HG02938 (cell line): Measurements from ENCODE around the gene BMPER.

Experiments
- ATAC-seq: cut with Tn5 transposase; IDR thresholded peaks from one replicate; pipeline ENCODE4 v1.9.1; 2021; ENCODE audit warnings: mild to moderate bottlenecking, moderate library complexity; ENCODE audit not compliant: unreplicated experiment

BMPER gene

DNA sequence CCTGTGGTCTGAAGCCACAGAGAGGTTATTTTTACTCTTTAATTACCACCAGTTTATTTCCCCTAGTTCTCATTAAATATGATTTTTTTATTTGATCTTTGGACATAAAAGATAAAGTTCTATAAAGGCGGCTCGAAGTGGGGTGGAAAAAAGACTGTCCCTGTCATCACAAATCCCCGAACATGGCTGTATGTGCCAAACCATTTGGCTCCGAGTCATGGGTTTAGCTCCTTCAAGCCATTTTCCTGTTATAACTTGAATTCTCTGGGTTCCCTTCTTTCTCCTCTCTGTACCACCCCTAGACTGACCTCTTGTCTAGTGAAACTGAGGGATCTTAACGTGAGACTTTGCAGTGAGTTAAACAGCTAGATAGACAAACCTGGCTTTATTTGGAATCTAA is 181.6 kb downstream of the BMPER start:
- ATAC-seq = no peak

DNA sequence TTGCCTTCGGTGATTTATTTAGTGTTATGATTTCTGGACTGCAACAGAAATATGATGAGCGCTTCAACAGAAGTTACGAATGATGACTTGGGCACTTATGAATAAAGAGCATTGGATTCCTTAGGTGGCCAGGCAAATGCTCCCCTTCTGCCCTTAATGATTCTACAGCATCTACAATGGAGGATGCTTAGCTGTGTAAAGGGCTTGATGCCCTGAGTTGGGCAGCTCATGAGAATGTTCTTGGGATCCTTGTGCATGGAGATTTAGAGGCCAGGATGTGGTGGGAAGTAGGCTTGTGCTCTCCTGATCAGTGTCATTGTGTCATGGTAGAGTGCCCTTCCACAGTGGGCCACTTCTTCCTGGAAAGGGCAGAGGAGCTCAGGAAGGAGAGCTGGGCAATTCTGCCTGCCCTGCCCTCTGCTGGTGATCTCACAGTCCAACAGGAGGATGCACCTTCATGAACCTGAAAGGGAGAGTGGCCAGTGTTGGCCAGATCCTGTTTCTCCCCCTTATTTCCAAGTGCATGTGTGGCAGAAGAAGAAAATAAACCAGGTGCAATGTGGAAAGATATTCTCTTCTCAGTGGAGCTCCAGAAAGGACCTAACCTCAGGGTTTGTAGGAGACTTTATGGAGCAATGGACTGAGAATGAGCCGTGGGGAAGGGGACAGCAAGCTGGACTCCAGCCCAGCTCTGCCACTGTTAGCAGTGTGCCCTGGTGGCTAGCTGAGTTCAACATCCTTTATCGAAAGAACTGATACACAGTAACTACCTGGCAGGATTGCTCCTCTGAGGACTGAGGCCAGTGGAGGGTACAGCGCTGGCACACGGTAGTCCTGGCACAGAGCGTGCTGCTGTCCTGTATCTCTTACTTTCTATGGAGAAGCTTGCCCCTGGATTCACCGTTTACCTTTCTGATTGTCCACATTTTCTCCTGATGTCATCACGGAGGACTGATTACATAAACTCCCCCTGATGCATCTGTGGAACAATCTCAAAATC is 182.9 kb downstream of the BMPER start:
- ATAC-seq = no peak

DNA sequence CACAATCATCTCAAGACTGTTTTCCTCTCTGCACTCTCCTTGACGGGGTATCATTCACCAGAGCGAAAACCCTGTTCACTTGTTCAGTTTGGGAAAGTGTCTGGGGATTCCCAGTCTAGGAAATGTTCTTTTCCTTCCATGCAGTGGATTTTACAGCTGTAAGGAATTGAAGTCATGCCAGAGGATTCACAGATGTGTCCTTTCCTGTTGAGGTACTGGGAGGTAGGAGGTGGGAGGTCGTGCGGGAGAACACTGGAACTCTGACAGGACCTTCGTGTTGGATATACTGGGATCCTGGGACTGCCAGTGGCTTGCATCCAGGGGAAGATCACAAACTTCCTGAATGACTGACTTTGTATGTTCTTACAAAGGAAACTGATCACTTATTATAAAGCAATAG is 185.5 kb downstream of the BMPER start:
- no peak for ATAC-seq

DNA sequence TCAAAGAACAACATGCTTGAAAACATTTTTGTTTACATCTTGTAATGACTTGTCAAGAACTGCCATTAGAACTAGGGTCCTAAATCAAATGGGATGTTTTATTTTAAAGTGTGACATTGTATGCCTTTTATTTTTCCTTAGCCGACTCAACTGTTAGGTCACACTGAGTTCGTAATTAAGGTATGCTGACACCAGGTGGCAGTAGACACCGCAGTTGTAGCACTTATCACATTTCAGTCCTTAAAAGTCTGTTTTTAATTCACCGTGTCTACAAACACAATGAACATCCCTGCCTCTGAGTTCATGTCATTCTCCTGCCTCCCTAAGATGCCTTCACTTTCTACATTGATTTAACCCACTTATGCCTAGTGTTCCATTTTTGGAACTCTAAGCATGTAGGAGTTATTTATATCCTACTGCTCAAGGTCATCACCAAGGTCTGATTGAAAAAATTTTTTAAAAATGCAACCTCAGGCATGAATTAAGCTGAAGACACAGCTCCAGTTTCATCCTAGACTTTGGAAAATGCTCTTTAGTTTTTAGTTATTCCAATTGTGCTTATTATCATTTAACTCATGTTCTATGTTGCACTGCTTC is 186.1 kb downstream of the BMPER start:
- ATAC-seq = peak; percentile 57

DNA sequence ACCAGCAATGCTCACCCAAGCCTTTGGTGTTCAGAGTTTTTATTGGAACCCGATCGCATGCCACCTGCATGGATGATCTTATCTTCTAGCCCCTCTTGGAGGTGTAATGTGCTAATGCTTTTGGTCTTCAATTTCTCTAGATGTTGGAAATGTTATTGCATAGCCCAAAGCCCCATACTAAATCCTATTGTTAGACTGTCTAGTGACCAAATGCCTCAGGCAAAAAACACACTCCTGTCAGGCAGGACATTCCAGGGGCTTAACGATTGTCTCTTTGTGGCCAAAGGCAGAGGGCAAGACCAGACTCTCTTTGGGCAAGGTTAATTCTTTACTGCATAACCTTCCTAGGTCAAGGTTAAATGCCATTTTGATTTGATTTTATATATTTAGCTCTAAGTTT is 187.9 kb downstream of the BMPER start:
- no peak for ATAC-seq

DNA sequence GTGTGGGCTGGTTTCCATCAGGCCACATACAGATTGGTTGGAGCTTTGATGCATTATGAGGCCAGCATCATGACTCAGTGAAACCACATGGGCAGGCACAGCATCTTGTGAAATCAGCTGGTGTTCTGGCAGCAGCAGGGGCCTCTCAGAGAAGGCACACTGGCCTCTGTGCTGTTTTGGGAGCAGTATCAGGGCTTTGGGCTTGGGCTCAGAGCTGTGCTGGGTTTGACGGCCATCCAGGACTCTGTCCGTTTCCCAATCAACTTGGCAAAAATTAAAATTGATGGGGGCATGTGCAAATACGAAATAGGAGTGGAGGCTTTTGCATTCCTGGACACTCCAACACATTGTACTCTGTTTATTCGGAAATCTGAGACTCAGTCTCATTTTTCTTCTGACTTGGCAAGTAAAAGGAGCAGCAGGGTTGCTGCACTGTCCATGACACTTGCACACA is 190.9 kb downstream of the BMPER start:
- ATAC-seq = no peak

DNA sequence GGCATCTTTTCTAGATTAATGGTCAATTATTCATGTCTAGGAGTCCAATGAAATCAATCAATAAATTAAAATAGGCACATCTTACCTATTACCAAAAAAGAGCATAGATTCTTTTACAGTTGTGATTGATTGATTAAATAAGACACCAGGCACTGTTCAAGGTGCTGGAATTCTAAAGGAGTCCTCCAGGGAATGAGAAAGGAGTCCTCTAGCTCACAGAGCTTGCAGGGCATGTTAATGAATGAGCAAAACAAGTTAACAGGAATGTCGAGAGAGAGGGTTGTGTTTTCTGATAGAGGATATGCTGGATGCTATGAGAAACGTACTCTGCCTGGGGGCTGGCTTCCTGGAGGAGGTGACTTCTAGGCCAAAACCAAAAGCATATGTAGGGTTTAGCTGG is 191.4 kb downstream of the BMPER start:
- no peak for ATAC-seq

DNA sequence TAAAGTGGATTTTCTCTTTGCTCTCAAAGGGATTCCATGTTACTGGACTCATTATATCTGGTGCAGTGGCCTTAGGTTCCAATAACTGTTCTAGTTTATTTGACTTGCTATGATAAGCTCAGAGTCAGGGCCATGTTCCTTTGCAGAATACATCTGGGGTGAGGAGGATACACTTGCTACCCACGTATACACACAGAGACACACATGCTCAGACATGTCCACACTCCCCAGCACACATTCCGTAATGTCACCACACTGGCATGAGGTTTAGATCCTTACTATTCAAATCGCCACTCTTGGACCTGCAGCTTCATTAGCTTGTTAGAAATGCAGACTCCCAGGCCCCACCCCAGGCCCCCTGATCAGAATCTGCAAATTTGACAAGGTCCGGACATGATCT is 195.3 kb downstream of the BMPER start:
- ATAC-seq = no peak

DNA sequence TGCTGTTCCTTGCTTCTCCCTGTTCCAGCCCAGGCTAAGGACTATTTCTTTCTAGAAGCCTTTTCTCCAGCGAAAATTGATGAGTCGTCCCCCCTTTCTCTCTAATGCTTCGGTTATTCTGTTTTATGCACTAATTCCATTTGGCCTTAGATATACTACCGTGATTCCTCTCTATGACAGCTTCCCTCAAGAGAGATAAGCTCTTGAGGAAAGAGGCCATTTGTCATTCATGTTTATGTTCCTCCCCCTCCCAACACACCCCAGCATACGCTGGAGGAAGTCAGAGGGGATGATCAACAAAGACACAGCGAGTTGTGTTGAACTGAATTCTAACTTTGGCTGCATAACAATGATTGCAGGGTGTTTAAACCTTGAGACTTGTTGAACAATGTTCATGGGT is 198.8 kb downstream of the BMPER start:
- ATAC-seq = no peak

DNA sequence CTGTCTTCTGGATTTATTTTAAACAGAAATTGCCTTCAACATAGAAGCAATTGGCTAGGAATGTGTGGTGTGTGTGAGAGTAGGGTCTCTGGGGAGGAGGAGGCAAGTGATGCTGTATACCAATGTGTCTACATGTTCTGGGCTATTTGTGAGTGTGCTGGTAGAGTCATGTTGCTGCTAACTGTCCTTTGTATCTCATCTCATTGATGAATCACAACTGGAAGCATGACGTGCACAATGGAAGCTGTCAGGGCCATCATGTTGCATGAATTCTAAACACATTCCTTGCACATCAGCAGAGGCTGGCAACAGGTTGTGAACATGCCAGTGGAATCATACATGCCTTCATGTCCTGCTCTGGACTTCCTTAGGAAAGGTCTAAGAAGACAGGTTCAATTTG is 199.7 kb downstream of the BMPER start:
- ATAC-seq = no peak

DNA sequence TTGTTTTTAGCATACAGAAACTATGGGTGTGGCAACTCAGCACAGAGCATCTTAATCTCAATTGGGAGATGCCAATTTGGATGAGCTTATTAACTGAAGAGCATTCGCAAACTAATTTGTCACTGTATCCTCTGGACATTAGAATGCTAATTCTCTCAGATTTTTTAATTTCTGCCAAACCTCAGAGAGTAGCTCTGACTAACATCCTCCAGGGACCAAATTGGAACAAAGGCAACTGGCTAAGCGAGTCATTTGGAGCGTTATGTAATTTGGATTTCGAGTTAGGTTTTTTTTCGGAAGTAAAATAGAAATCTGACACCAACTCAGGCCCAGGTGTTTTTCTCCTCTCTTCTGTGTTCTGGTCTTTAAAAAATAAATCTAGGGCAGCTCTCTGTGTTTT is 201.9 kb downstream of the BMPER start:
- no peak for ATAC-seq

DNA sequence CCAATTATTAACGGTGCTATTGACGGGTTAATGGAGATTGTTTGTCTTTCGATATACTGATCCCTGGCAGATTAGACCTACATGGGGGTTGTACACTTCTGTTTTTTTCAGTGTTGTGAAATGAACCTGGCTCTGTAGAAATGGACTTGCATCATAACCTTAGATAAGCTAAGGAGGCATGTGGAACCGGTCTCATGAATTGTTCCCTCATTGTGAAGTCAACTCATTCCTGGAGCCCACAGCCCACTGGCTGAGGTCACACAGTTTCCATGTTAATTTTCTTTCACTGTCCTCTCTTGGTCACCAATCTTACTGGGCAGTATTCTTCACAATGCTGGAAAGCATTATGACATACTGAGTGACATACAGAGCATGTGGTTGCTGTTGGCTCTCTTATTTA is 202.8 kb downstream of the BMPER start:
- ATAC-seq = no peak

DNA sequence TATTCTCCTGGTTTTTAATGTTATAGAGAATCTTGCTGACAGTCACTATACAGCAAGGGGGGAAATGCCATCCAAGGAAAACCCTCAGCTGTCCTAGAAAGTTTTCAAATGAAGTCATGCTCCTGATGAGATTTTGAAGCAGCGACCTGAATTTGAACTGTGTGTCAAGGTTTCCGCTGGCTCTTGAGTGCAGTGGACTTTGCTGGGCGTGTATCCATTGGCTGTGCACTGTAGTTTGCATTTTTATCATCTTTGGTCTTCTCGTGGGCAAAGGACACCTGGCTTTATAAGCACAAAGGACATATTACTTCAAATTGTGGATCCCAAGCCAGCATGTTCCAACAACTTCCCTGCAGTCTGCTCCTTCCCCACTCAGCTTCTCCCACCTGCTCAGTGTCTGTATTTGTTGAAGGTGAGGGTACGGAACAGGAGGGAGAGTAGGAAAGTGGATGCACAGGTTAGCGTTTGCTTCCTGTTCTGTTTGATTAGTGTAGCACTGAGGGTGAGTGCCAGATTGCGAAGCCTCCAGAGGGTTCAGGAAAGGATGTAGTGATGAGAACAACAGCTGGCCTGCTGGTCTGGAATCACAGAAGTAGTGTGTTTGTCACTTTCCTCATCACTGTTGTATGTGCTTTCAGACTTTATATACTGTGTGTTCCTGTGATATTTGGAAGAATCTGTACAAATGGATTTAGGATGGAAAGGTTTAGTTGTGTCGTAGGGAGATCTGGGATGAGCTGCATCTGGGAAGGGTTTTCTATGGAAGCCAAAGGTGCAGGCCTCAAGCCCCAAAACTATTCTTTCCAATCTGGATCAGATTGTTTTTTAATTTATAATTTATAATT is 204.8 kb downstream of the BMPER start:
- ATAC-seq = no peak

DNA sequence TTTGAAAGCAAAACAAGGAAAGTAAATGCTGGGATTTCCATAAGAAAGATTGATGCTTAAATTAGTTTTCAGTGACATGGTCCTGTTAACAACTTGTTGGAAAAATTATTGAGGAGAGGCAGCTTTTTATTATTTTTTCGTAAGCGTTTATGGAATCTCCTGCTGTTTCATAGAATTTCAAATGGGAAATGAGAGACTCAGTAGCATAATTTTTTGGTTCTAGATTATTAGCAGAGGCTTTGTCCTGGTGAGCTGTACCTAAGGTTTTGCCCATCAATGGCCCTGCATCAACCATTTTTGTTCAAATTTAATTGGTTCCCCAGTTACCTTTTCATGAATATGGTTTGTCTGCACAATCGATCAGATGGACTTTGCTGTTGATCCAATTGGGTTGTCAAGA is 205.7 kb downstream of the BMPER start:
- no peak for ATAC-seq

DNA sequence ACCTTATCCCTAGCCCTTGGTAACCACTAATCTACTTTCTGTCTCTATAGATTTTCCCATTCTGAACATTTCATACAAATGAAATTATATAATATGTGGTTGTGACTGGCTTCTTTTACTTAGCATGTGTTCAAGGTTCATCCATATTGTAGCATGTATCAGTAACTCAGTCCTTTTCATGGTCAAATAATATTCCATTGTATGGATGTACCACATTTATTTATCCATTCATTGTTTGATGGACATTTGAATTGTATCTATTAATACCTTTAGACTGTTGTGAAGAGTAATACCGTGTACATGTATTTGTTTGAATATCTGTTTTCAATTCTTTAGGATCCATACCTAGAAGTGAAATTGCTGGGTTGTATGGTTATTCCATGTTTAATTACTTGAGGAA is 210.2 kb downstream of the BMPER start:
- ATAC-seq = no peak

DNA sequence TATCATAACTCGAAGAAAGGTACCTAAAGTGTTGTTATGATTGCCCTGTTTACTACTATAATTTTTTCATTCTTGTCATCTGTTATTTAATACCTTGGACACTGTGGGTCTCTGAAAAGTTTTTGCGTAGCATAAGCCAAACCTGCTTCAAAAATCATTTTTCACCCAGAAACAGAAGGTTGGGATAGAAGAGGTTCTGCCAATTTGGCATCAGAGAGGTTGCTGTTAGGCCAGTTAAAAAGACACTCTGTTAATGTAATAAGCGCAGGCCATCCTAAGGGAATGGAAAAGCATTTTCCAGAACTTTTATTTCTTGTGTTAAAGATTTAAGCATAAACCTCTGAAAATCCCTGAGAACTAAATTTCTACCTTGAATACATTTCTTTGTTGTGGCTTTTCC is 212.2 kb downstream of the BMPER start:
- no peak for ATAC-seq

DNA sequence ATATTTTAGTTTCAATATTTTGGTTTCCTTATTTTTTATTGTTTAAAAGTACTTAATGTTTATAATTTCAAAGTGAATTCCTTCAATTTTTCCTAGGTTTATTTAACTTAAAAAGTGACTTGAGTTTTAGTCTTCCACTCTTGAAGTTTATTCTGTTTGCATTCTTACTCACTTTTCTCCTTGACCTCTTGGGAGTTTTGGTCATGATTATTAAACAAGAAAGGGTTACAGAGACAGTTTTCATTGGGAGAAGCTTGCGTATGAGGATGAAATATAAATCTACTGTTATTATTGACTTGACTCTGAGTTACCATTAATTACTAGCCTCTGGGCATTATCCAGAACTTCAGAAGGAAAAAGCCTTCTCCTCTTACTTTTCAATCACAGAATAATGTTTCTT is 216.0 kb downstream of the BMPER start:
- ATAC-seq = no peak

DNA sequence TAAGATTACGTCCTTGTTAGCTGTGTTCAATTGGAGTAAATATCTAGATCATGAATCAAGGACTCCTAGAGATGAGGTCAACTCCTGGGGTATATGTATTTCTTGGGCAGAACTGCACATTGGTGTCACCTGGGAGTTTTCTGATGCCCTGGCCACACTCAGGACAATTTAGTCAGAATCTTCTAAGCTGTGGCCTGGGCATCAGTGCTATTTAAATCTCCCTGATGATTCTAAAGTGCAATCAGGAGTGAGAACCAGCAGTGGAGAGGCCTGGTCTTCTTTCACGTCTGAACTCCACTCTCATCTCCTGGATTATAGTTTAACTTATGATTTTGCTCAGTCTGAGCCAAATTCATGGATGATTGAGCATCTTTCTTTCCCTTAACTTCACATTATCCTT is 218.0 kb downstream of the BMPER start:
- ATAC-seq = no peak

DNA sequence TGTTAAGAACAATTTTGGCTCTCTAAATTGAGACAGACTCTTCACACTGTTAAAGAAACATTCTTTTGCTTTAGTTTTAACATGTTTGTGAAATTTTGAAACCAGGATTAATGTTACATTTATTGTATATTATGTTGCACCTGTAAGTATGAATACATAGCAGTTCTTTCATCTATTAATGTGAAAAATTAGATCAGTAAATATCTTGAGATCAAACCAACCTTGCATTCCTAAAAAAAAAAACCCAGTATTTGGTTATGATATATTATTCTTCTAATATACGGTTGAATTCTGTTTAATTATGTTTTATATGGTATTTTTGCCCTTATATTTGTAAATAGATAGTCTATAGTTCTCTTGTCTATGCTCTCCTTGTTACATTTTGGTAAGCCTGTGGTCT is 219.4 kb downstream of the BMPER start:
- ATAC-seq = no peak

DNA sequence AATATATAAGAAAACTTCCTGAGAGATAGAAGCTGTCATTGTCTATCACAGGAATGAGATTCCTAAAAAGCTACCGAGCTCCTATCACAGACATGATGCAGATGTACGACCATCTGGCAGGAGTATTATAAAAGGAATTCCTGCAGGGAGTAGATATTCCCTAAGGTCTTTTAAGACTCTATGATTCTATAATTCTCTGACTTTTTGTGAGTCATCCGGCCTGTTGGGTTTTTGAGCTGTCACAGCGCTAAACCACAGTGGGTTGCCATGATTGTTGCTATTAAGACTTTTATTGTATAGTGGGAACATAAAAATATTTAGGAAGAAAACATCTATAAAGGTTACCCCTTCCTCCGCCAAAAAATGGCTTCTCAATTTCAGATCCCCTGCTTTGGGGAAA is 223.4 kb downstream of the BMPER start:
- ATAC-seq = no peak

DNA sequence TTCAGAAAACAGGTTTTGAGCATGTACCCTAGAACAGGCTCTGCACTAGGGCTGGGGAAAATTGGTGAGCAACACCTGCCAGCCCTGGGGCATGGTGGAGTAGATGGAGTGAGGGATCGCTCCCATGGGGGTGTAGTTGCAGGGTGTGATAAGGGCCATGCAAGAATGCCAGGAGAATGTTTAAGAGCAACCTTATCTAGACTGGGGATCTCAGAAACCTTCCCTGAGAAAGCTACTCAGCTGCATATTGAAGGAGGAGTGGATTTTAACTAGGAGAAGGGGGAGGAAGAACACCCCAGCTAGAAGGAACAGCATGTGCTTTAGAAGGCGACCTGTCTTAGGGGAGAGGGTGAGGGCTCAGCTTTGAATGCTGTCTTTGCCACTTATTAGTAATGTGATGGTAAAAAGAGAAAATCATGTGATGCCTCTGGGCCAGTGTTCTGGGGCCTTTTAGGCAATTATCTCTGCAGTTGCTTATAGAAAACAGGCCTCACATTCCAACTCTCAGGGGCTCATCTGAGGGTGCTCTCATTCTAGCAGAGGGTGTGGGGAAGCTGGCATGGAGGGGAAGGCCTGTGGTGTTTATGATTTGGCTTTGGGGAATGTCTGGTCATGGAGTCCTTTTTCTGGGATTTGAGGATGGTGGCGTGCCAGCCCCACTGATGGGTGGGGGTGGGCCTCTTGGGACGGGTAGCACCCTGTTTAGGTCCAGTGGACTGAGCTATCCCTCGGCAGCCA is 225.4 kb downstream of the BMPER start:
- no peak for ATAC-seq
